ENCODE data around the gene FOXC2.

GRCh38 chr16:86545954-86546637 lies 20.5 kb upstream of the FOXC2 start:
- TF ChIP-seq LEF1 (IDR thresholded peaks at IDR 0.05; ENCODE audit: borderline replicate concordance) (no peak), BHLHE40 (IDR thresholded peaks at IDR 0.05; ENCODE audit: borderline replicate concordance) (no peak), TARDBP (IDR thresholded peaks at IDR 0.05) (no peak), CTBP1 (IDR thresholded peaks at IDR 0.05; ENCODE audit: borderline replicate concordance) (no peak), SUZ12 (IDR thresholded peaks at IDR 0.05) (no peak), SP1 (IDR thresholded peaks at IDR 0.05) (no peak), FOXK2 (IDR thresholded peaks at IDR 0.05) (no peak)

All from HEK293T (cell line).